ENCODE data around the gene SMC2.
A peak's percentile ranks its signal among the peaks of the same experiment; 100 is the strongest.

SMC2 gene

GRCh38 chr9:104142799-104143549 lies 48.9 kb downstream of the SMC2 start:
- no peaks in the 10 kb centered on the region for H3K79me1 ChIP-seq (ENCODE audit: low read length)
- no CpG with 5 or more reads among the region's 3 CpGs for WGBS (ENCODE audit: extremely low coverage, insufficient coverage, low lambda C conversion rate)
- H3K27me3 ChIP-seq (ENCODE audit: insufficient read depth, low read length, poor library complexity), result no peaks in the 10 kb centered on the region
- no peak overlapping the region for H2AK5ac ChIP-seq (ENCODE audit: low read length)
- no peaks in the 10 kb centered on the region for H3K4me1 ChIP-seq (ENCODE audit: control insufficient read depth, low read depth, low read length)
- H2BK15ac ChIP-seq (replicated peaks; ENCODE audit: low read depth), result no peak overlapping the region
- no peak for DNase-seq
- no peak overlapping the region for H3K27ac ChIP-seq (ENCODE audit: low read depth, low read length)
- H2BK120ac ChIP-seq (ENCODE audit: low read depth, low read length), result no peak overlapping the region
- H3K79me2 ChIP-seq (ENCODE audit: control insufficient read depth, insufficient read depth, low read length), result no peaks in the 10 kb centered on the region
- H3K23ac ChIP-seq (ENCODE audit: low read length), result no peak overlapping the region
- no peak overlapping the region for H3K4me3 ChIP-seq (ENCODE audit: low read length)
- no peak overlapping the region for H3K18ac ChIP-seq (ENCODE audit: low read length)
- no peak overlapping the region for H2BK5ac ChIP-seq (ENCODE audit: low read length)
- no peak overlapping the region for H3K4ac ChIP-seq (ENCODE audit: low read depth, low read length)
- no peak overlapping the region for H3K9ac ChIP-seq (ENCODE audit: low read length)
- no peak overlapping the region for H3K4me2 ChIP-seq (ENCODE audit: low read length)
- H4K8ac ChIP-seq (ENCODE audit: low read depth, low read length), result no peak overlapping the region
- no peak overlapping the region for H3K56ac ChIP-seq (ENCODE audit: low read length)
- no peak overlapping the region for H4K5ac ChIP-seq (ENCODE audit: low read length)
- peaks cover 5% of the 10 kb centered on the region for H3K36me3 ChIP-seq (ENCODE audit: control insufficient read depth, insufficient read depth, low read length)

GRCh38 chr9:104143550-104143910 lies 49.4 kb downstream of the SMC2 start:
- Histone ChIP-seq H3K79me2 (ENCODE audit: control insufficient read depth, insufficient read depth, low read length) (no peaks in the 10 kb centered on the region), H4K5ac (ENCODE audit: low read length) (no peak overlapping the region), H4K8ac (ENCODE audit: low read depth, low read length) (no peak overlapping the region), H2AK5ac (ENCODE audit: low read length) (no peak overlapping the region), H2BK5ac (ENCODE audit: low read length) (no peak overlapping the region), H3K27ac (ENCODE audit: low read depth, low read length) (no peak overlapping the region), H3K9ac (ENCODE audit: low read length) (no peak overlapping the region), H3K79me1 (ENCODE audit: low read length) (no peaks in the 10 kb centered on the region), H3K23ac (ENCODE audit: low read length) (no peak overlapping the region), H3K4ac (ENCODE audit: low read depth, low read length) (no peak overlapping the region), H3K56ac (ENCODE audit: low read length) (no peak overlapping the region), H3K4me2 (ENCODE audit: low read length) (no peak overlapping the region), H3K4me1 (ENCODE audit: control insufficient read depth, low read depth, low read length) (no peaks in the 10 kb centered on the region), H2BK15ac (replicated peaks; ENCODE audit: low read depth) (no peak overlapping the region), H3K36me3 (ENCODE audit: control insufficient read depth, insufficient read depth, low read length) (peaks cover 5% of the 10 kb centered on the region), H3K4me3 (ENCODE audit: low read length) (no peak overlapping the region), H2BK120ac (ENCODE audit: low read depth, low read length) (no peak overlapping the region), H3K18ac (ENCODE audit: low read length) (no peak overlapping the region), H3K27me3 (ENCODE audit: insufficient read depth, low read length, poor library complexity) (no peaks in the 10 kb centered on the region)
- WGBS (ENCODE audit: extremely low coverage, insufficient coverage, low lambda C conversion rate), result no CpG with 5 or more reads among the region's 3 CpGs
- no peak for DNase-seq

GRCh38 chr9:104144336-104144735 lies 50.2 kb downstream of the SMC2 start:
- WGBS (ENCODE audit: extremely low coverage, insufficient coverage, low lambda C conversion rate), result no CpG with 5 or more reads among the region's 1 CpG
- H3K79me2 ChIP-seq (ENCODE audit: control insufficient read depth, insufficient read depth, low read length), result no peaks in the 10 kb centered on the region
- peaks cover 5% of the 10 kb centered on the region for H3K36me3 ChIP-seq (ENCODE audit: control insufficient read depth, insufficient read depth, low read length)
- H3K4me1 ChIP-seq (ENCODE audit: control insufficient read depth, low read depth, low read length), result no peaks in the 10 kb centered on the region
- H3K56ac ChIP-seq (ENCODE audit: low read length), result no peak overlapping the region
- H3K27me3 ChIP-seq (ENCODE audit: insufficient read depth, low read length, poor library complexity), result no peaks in the 10 kb centered on the region
- H3K9ac ChIP-seq (ENCODE audit: low read length), result no peak overlapping the region
- no peak overlapping the region for H3K23ac ChIP-seq (ENCODE audit: low read length)
- H3K18ac ChIP-seq (ENCODE audit: low read length), result no peak overlapping the region
- no peak for DNase-seq
- no peak overlapping the region for H3K27ac ChIP-seq (ENCODE audit: low read depth, low read length)
- H2AK5ac ChIP-seq (ENCODE audit: low read length), result no peak overlapping the region
- no peak overlapping the region for H4K5ac ChIP-seq (ENCODE audit: low read length)
- H2BK5ac ChIP-seq (ENCODE audit: low read length), result no peak overlapping the region
- no peaks in the 10 kb centered on the region for H3K79me1 ChIP-seq (ENCODE audit: low read length)
- no peak overlapping the region for H3K4me3 ChIP-seq (ENCODE audit: low read length)
- no peak overlapping the region for H3K4ac ChIP-seq (ENCODE audit: low read depth, low read length)
- H2BK120ac ChIP-seq (ENCODE audit: low read depth, low read length), result no peak overlapping the region
- no peak overlapping the region for H3K4me2 ChIP-seq (ENCODE audit: low read length)
- no peak overlapping the region for H2BK15ac ChIP-seq (replicated peaks; ENCODE audit: low read depth)
- H4K8ac ChIP-seq (ENCODE audit: low read depth, low read length), result no peak overlapping the region

GRCh38 chr9:104173067-104173466 lies 79.0 kb downstream of the SMC2 start:
- H3K4me1 ChIP-seq (ENCODE audit: control insufficient read depth, low read depth, low read length), result no peaks in the 10 kb centered on the region
- H4K5ac ChIP-seq (ENCODE audit: low read length), result no peak overlapping the region
- no peaks in the 10 kb centered on the region for H3K79me1 ChIP-seq (ENCODE audit: low read length)
- H3K79me2 ChIP-seq (ENCODE audit: control insufficient read depth, insufficient read depth, low read length), result no peaks in the 10 kb centered on the region
- no peak overlapping the region for H3K27ac ChIP-seq (ENCODE audit: low read depth, low read length)
- H2AK5ac ChIP-seq (ENCODE audit: low read length), result no peak overlapping the region
- no peak overlapping the region for H3K56ac ChIP-seq (ENCODE audit: low read length)
- H2BK5ac ChIP-seq (ENCODE audit: low read length), result no peak overlapping the region
- H3K4me3 ChIP-seq (ENCODE audit: low read length), result no peak overlapping the region
- no peak overlapping the region for H2BK120ac ChIP-seq (ENCODE audit: low read depth, low read length)
- no CpG with 5 or more reads among the region's 1 CpG for WGBS (ENCODE audit: extremely low coverage, insufficient coverage, low lambda C conversion rate)
- no peak overlapping the region for H2BK15ac ChIP-seq (replicated peaks; ENCODE audit: low read depth)
- no peak overlapping the region for H3K4me2 ChIP-seq (ENCODE audit: low read length)
- no peak overlapping the region for H3K9ac ChIP-seq (ENCODE audit: low read length)
- H3K18ac ChIP-seq (ENCODE audit: low read length), result no peak overlapping the region
- H3K27me3 ChIP-seq (ENCODE audit: insufficient read depth, low read length, poor library complexity), result no peaks in the 10 kb centered on the region
- no peaks in the 10 kb centered on the region for H3K36me3 ChIP-seq (ENCODE audit: control insufficient read depth, insufficient read depth, low read length)
- H3K4ac ChIP-seq (ENCODE audit: low read depth, low read length), result no peak overlapping the region
- H3K23ac ChIP-seq (ENCODE audit: low read length), result no peak overlapping the region
- DNase-seq, result no peak
- H4K8ac ChIP-seq (ENCODE audit: low read depth, low read length), result no peak overlapping the region

- no peak overlapping the region for H3K9ac ChIP-seq (ENCODE audit: low read length)
- WGBS (ENCODE audit: extremely low coverage, insufficient coverage, low lambda C conversion rate), result no CpG with 5 or more reads among the region's 3 CpGs
- H3K56ac ChIP-seq (ENCODE audit: low read length), result no peak overlapping the region
- no peaks in the 10 kb centered on the region for H3K79me2 ChIP-seq (ENCODE audit: control insufficient read depth, insufficient read depth, low read length)
- H4K5ac ChIP-seq (ENCODE audit: low read length), result no peak overlapping the region
- no peak overlapping the region for H3K4me3 ChIP-seq (ENCODE audit: low read length)
- no peak overlapping the region for H3K4me2 ChIP-seq (ENCODE audit: low read length)
- peak; percentile 26 for DNase-seq
- no peak overlapping the region for H3K23ac ChIP-seq (ENCODE audit: low read length)
- H3K4me1 ChIP-seq (ENCODE audit: control insufficient read depth, low read depth, low read length), result no peaks in the 10 kb centered on the region
- H2AK5ac ChIP-seq (ENCODE audit: low read length), result no peak overlapping the region
- H4K8ac ChIP-seq (ENCODE audit: low read depth, low read length), result no peak overlapping the region
- no peak overlapping the region for H2BK15ac ChIP-seq (replicated peaks; ENCODE audit: low read depth)
- no peak overlapping the region for H2BK5ac ChIP-seq (ENCODE audit: low read length)
- no peaks in the 10 kb centered on the region for H3K27me3 ChIP-seq (ENCODE audit: insufficient read depth, low read length, poor library complexity)
- H3K4ac ChIP-seq (ENCODE audit: low read depth, low read length), result no peak overlapping the region
- no peak overlapping the region for H2BK120ac ChIP-seq (ENCODE audit: low read depth, low read length)
- H3K18ac ChIP-seq (ENCODE audit: low read length), result no peak overlapping the region
- H3K79me1 ChIP-seq (ENCODE audit: low read length), result no peaks in the 10 kb centered on the region
- no peaks in the 10 kb centered on the region for H3K36me3 ChIP-seq (ENCODE audit: control insufficient read depth, insufficient read depth, low read length)
- no peak overlapping the region for H3K27ac ChIP-seq (ENCODE audit: low read depth, low read length)
Observed at GRCh38 chr9:104177003-104177611, 83.0 kb downstream of the SMC2 start.

GRCh38 chr9:104177676-104178075 lies 83.6 kb downstream of the SMC2 start:
- H2BK120ac ChIP-seq (ENCODE audit: low read depth, low read length), result no peak overlapping the region
- H3K36me3 ChIP-seq (ENCODE audit: control insufficient read depth, insufficient read depth, low read length), result no peaks in the 10 kb centered on the region
- no peak overlapping the region for H3K27ac ChIP-seq (ENCODE audit: low read depth, low read length)
- H3K9ac ChIP-seq (ENCODE audit: low read length), result no peak overlapping the region
- H4K8ac ChIP-seq (ENCODE audit: low read depth, low read length), result no peak overlapping the region
- DNase-seq, result no peak
- H3K56ac ChIP-seq (ENCODE audit: low read length), result no peak overlapping the region
- H3K23ac ChIP-seq (ENCODE audit: low read length), result no peak overlapping the region
- no peaks in the 10 kb centered on the region for H3K27me3 ChIP-seq (ENCODE audit: insufficient read depth, low read length, poor library complexity)
- H4K5ac ChIP-seq (ENCODE audit: low read length), result no peak overlapping the region
- no peak overlapping the region for H2BK15ac ChIP-seq (replicated peaks; ENCODE audit: low read depth)
- H3K79me2 ChIP-seq (ENCODE audit: control insufficient read depth, insufficient read depth, low read length), result no peaks in the 10 kb centered on the region
- H3K4me1 ChIP-seq (ENCODE audit: control insufficient read depth, low read depth, low read length), result no peaks in the 10 kb centered on the region
- no peak overlapping the region for H3K4me3 ChIP-seq (ENCODE audit: low read length)
- H3K18ac ChIP-seq (ENCODE audit: low read length), result no peak overlapping the region
- no peaks in the 10 kb centered on the region for H3K79me1 ChIP-seq (ENCODE audit: low read length)
- H2AK5ac ChIP-seq (ENCODE audit: low read length), result no peak overlapping the region
- H3K4ac ChIP-seq (ENCODE audit: low read depth, low read length), result no peak overlapping the region
- H2BK5ac ChIP-seq (ENCODE audit: low read length), result no peak overlapping the region
- no peak overlapping the region for H3K4me2 ChIP-seq (ENCODE audit: low read length)

Data from mesendoderm (in vitro differentiated cells).